Caki2 (cell line): ENCODE results near the gene ELP4. TPM values are rescaled to one million over a fixed set of nuclear protein-coding genes. Genes with fewer than 3 reads are reported as not detected.
"Not testable (repeated sequence)": the region's sequence is repeated elsewhere in the genome, so short reads cannot be mapped to it uniquely, and the experiment has no call there.

ENCODE experiments used
- DNase-seq: peaks from one replicate; pipeline ENCODE4 v3.0.0-alpha.2; 2015; ENCODE audit warnings: low read depth
- in situ Hi-C: cut with HindIII; loops from 2 replicates; pipeline ENCODE4 v1.10.0; 2016; ENCODE audit warnings: low sequenced_read_pairs, low pct_unique_long_range_greater_than_20kb, mixed read lengths
- total RNA-seq: library from RNA; depleted of rRNA; stranded (reverse); fragments of >200 nt; shearing (Covaris generic); gene quantifications from 2 replicates; pipeline ENCODE4 v1.2.3, GENCODE V29; 2014; ENCODE audit warnings: low replicate concordance

ELP4 gene
- total RNA-seq, 1 experiment from 2014 or later: 35.3 TPM

- no peak for DNase-seq
- in situ Hi-C loops: no loop called here
Observed at GRCh38 chr11:31620434-31620833, 110.9 kb downstream of the ELP4 start.

GRCh38 chr11:31625868-31626267 is 116.3 kb downstream of the ELP4 start:
- in situ Hi-C loops: no loop called here
- DNase-seq: no peak

GRCh38 chr11:31628111-31628510 is 118.5 kb downstream of the ELP4 start:
- in situ Hi-C loops: no loop called here
- no peak for DNase-seq

GRCh38 chr11:31636983-31637382 is 127.4 kb downstream of the ELP4 start:
- no peak for DNase-seq
- in situ Hi-C loops: no loop called here

GRCh38 chr11:31640611-31641010 is 131.0 kb downstream of the ELP4 start:
- in situ Hi-C loops: no loop called here
- DNase-seq: no peak

GRCh38 chr11:31641477-31642062 is 132.0 kb downstream of the ELP4 start:
- DNase-seq: peak; percentile 12
- in situ Hi-C loops: no loop called here

- DNase-seq: no peak
- in situ Hi-C loops: no loop called here
Observed at GRCh38 chr11:31643857-31644256, 134.3 kb downstream of the ELP4 start.

- in situ Hi-C loops: no loop called here
- peak; percentile 55 for DNase-seq
Observed at GRCh38 chr11:31645747-31646146, 136.2 kb downstream of the ELP4 start.

- no peak for DNase-seq
- in situ Hi-C loops: no loop called here
Observed at GRCh38 chr11:31646216-31646615, 136.6 kb downstream of the ELP4 start.

- in situ Hi-C loops: no loop called here
- DNase-seq: no peak
Observed at GRCh38 chr11:31649129-31649966, 139.8 kb downstream of the ELP4 start.

GRCh38 chr11:31651208-31651607 is 141.6 kb downstream of the ELP4 start:
- in situ Hi-C loops: no loop called here
- peak; percentile 14 for DNase-seq

GRCh38 chr11:31651822-31652221 is 142.3 kb downstream of the ELP4 start:
- no peak for DNase-seq
- in situ Hi-C loops: no loop called here

- in situ Hi-C loops: no loop called here
Observed at GRCh38 chr11:31652528-31652927, 143.0 kb downstream of the ELP4 start.

GRCh38 chr11:31655483-31655882 is 145.9 kb downstream of the ELP4 start:
- in situ Hi-C loops: no loop called here
- DNase-seq: peak; percentile 60

More at GRCh38 chr11:31652528-31652927, 143.0 kb downstream of the ELP4 start:
- DNase-seq: no peak

GRCh38 chr11:31656051-31656450 is 146.5 kb downstream of the ELP4 start:
- in situ Hi-C loops: no loop called here
- DNase-seq: no peak

- DNase-seq: no peak
- in situ Hi-C loops: no loop called here
Observed at GRCh38 chr11:31657091-31657490, 147.5 kb downstream of the ELP4 start.

- in situ Hi-C loops: no loop called here
- DNase-seq: no peak
Observed at GRCh38 chr11:31664129-31664528, 154.6 kb downstream of the ELP4 start.

GRCh38 chr11:31664954-31665353 is 155.4 kb downstream of the ELP4 start:
- DNase-seq: no peak
- in situ Hi-C loops: no loop called here

GRCh38 chr11:31671681-31672080 is 162.1 kb downstream of the ELP4 start:
- no peak for DNase-seq
- in situ Hi-C loops: no loop called here

- DNase-seq, in situ Hi-C loops: not testable (repeated sequence)
Observed at GRCh38 chr11:31673108-31673507, 163.5 kb downstream of the ELP4 start.
